Purkinje cell (primary cell): ENCODE results near the gene STAG3. TPM values are rescaled to one million over a fixed set of nuclear protein-coding genes. Genes with fewer than 3 reads are reported as not detected.

ENCODE experiments used
- polyA plus RNA-seq: library from polyadenylated mRNA; unstranded; fragments of >200 nt; fragmentation: Nextera tagmentation; gene quantifications from 2 replicates; pipeline ENCODE4 v1.2.1, GENCODE V29; 2014

Gene STAG3
- 0.55 and 2.1 TPM in 2 replicates for polyA plus RNA-seq

DNA sequence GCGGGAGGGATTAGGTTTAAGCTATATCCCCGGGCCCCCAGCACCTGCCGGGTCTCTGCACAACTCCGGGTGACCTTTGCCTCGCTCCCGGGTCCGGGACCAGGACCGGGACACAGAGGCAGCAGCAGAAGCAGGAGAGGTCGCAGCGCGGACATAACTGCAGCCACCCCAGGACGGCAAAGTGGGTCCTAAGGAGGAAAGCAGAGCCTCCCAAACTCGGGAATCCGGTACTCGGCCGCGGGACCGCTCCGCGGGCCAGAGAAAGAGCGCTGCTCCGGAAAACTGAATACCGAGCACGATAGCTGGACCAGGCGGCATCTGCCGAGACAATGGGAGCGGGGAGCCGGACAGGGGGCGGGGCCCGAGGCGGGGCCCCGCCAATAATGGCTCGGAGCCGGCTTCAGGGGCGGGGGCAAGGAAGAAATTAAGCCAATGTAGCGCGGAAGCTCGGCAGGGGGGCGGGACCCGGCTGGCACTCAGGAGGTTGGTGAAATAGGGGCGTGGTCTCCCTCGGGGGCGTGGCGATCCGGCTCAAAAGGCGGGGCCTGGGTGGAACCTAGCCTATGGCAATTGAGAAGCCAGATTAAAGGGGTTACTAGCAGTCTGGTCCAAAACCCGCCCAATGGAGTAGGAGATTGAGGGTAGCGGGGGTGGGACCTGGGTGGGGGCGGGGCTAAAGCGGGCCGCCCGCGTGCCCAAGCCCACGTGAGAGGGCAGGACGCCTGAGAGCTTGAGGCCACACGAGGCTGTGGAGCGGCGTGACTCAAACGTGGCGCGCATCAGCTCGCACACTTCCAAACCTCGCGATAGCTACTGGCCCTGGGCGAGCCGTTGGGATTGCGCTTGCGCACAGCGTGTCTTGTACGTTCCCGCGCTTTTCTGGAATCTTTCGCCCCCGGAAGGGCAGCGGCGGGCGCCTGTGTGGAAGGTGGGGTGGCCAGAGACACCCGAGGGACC lies at the start of gene STAG3, which contains the start of gene GPC2:
Gene STAG3 (plus strand): TSS at position 874 of the 957 bp plus-strand sequence. CDS start 2,639 bp downstream, outside the sequence.
Gene GPC2 (minus strand): TSS at position 337 of the 957 bp plus-strand sequence. CDS start 182 bp downstream, at position 155.

GRCh38 chr7:100148559-100149328 lies 29.0 kb upstream of the STAG3 start, which contains the start of gene LAMTOR4:
LAMTOR4 (plus strand) TSS chr7:100148918; CDS start chr7:100148973, 55 bp downstream.

GRCh38 chr7:100158229-100159098 lies 19.3 kb upstream of the STAG3 start, which contains the start of gene TRAPPC14:
TRAPPC14 (minus strand) TSS chr7:100158723; CDS start chr7:100158499, 224 bp downstream.

DNA sequence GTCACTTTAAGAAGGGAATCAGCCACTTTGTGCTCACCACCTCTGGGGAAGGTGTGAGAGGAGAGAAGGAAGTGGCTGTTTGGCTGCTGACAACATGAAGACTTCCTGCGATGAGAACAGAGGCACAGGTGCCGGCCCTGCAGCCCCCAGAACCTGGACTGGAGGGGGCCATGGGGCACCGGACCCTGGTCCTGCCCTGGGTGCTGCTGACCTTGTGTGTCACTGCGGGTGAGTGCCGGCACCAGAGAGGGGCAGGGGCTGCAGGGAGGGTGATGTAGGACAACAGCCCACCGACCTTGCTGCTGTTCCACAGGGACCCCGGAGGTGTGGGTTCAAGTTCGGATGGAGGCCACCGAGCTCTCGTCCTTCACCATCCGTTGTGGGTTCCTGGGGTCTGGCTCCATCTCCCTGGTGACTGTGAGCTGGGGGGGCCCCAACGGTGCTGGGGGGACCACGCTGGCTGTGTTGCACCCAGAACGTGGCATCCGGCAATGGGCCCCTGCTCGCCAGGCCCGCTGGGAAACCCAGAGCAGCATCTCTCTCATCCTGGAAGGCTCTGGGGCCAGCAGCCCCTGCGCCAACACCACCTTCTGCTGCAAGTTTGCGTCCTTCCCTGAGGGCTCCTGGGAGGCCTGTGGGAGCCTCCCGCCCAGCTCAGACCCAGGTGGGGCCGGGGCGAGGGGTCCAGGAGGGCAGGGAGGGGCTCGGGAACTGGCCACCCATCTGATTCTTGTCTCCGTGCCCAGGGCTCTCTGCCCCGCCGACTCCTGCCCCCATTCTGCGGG lies 42.3 kb downstream of the STAG3 start, which contains the start of gene PVRIG:
Gene PVRIG (plus strand): TSS at position 149 of the 785 bp plus-strand sequence. CDS start 22 bp downstream, at position 171.

Other genes with a start within 250 kb of the STAG3 start
- gene GJC3, start 248.3 kb upstream of the STAG3 start, polyA plus RNA-seq: not detected in 2 replicates
- gene AZGP1, start 201.9 kb upstream of the STAG3 start, polyA plus RNA-seq: not detected in 2 replicates
- 8.3 and 11.2 TPM in 2 replicates for gene ZKSCAN1, start 162.3 kb upstream of the STAG3 start, polyA plus RNA-seq
- gene ZSCAN21, start 128.1 kb upstream of the STAG3 start, polyA plus RNA-seq: 1.5 and 3.8 TPM in 2 replicates
- 3.4 and 4.4 TPM in 2 replicates for gene ZNF3, start 96.2 kb upstream of the STAG3 start, polyA plus RNA-seq
- 160 and 204 TPM in 2 replicates for gene COPS6, start 88.9 kb upstream of the STAG3 start, polyA plus RNA-seq
- gene MCM7, start 76.5 kb upstream of the STAG3 start, polyA plus RNA-seq: 0.59 and 2.2 TPM in 2 replicates
- 1.2 and 1.5 TPM in 2 replicates for gene AP4M1, start 76.3 kb upstream of the STAG3 start, polyA plus RNA-seq
- 1.8 and 3.9 TPM in 2 replicates for gene TAF6, start 58.6 kb upstream of the STAG3 start, polyA plus RNA-seq
- 0.54 and 1.2 TPM in 2 replicates for gene CNPY4, start 58.3 kb upstream of the STAG3 start, polyA plus RNA-seq
- 0.28 TPM in 1 of 2 replicates, not detected in the other for gene MBLAC1, start 51.0 kb upstream of the STAG3 start, polyA plus RNA-seq
- gene LAMTOR4, start 29.0 kb upstream of the STAG3 start, polyA plus RNA-seq: 372 and 417 TPM in 2 replicates
- 0.97 and 4.0 TPM in 2 replicates for gene TRAPPC14, start 19.2 kb upstream of the STAG3 start, polyA plus RNA-seq
- 0.24 and 0.43 TPM in 2 replicates for gene GAL3ST4, start 9.3 kb upstream of the STAG3 start, polyA plus RNA-seq
- gene GPC2, start 537 bp upstream of the STAG3 start, polyA plus RNA-seq: not detected in 2 replicates
- gene PVRIG, start 42.0 kb downstream of the STAG3 start, polyA plus RNA-seq: not detected in 2 replicates
- 1.0 and 2.3 TPM in 2 replicates for gene SPDYE3, start 129.8 kb downstream of the STAG3 start, polyA plus RNA-seq
- gene PILRB, start 180.2 kb downstream of the STAG3 start, polyA plus RNA-seq: 1.9 and 9.4 TPM in 2 replicates
- gene PILRA, start 195.6 kb downstream of the STAG3 start, polyA plus RNA-seq: 5.6 and 8.2 TPM in 2 replicates